Hematopoietic multipotent progenitor cell (in vitro differentiated cells): Measurements from ENCODE around the gene DOCK3. TPM values are rescaled to one million over a fixed set of nuclear protein-coding genes. Genes with fewer than 3 reads are reported as not detected.
"Not testable (repeated sequence)": the region's sequence is repeated elsewhere in the genome, so short reads cannot be mapped to it uniquely, and the experiment has no call there.

Source experiments
- DNase-seq, 3 donors: peaks; one replicate each; pipeline ENCODE4 v3.0.0-alpha.2; 2011 to 2015; ENCODE audit warnings: low read depth in 2 of 3, low spot score in 2 of 3
- total RNA-seq: library from RNA; depleted of rRNA; stranded (reverse); fragments of >200 nt; gene quantifications from one replicate; pipeline ENCODE4 v1.2.3, GENCODE V29; 2012

DOCK3 gene
- total RNA-seq, 1 donor = 1.3 TPM

DNA sequence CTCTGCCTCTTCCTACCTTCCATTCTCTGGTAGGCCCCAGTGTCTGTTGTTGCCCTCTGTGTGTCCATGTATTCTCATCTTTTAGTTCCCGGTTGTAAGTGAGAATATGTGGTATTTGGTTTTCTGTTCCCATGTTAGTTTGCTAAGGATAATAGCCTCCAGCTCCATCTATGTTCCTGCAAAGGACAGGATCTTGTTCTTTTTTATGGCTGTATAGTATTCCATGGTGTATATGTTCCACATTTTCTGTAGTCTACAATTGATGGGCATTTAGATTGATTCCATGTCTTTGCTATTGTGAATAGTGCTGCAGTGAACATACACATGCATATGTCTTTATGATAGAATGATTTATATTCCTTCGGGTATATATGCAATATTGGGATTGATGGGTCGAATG, 107.0 kb downstream of the DOCK3 start:
- DNase-seq = not testable (repeated sequence)

DNA sequence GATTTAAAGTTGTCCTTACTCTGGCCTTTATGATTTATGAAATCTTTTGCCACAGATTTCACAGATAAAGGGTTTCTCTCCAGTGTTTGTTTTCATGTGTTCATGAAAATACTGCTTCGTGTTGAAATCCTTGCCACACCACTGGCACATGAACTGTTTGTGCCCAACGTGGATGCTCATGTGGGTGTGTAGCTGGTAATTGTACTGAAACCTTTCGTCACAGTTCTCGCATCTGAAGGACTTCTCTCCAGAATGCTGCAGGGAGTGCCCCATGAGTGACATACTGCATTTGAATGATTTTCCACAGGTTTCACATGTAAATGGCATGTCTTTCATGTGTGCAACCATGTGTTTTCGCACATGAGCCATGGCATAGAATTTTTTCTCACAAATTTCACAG, 111.9 kb downstream of the DOCK3 start:
- DNase-seq = no peak

DNA sequence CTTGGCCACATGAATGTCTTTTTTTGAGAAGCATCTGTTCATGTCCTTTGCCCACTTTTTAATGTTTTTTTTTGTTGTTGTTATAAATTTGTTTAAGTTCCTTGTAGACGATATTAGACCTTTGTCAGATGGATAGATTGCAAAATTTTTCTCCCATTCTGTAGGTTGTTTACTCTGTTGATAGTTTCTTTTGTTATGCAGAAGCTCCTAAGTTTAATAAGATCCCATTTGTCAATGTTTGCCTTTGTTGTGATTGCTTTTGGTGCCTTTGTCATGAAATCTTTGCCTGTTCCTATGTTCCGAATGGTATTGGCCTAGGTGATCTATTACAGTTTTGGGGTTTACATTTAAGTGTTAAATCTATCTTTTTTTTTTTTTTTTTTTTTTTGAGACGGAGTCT, 116.2 kb downstream of the DOCK3 start:
- DNase-seq = not testable (repeated sequence)

DNA sequence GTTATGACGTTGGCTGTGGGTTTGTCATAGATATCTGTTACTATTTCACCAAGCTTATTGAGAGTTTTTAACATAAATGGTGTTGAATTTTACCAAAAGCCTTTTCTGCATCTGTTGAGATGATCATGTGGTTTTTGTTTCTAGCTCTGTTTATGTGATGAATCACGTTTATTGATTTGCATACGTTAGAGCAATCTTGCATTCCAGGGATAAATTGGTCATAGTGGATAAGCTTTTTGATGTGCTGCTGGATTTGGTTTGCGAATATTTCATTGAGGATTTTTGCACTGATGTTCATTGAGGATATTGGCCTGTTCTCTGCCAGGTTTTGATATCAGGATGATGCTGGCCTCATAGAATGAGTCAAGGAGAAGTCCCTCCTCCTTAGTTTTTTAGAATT, 117.8 kb downstream of the DOCK3 start:
- DNase-seq = no peak

DNA sequence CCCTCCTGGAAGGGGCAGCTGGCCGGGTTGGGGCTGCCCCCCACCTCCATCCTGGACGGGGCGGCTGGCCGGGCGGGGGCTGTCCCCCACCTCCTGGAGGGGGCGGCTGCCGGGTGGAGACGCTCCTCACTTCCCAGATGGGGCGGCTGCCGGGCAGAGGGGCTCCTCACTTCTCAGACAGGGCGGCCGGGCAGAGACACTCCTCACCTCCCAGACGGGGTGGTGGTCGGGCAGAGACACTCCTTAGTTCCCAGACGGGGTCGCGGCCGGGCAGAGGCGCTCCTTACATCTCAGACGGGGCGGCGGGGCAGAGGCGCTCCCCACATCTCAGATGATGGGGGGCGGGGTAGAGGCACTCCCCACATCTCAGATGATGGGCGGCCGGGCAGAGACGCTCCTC, 129.1 kb downstream of the DOCK3 start:
- DNase-seq = not testable (repeated sequence)

DNA sequence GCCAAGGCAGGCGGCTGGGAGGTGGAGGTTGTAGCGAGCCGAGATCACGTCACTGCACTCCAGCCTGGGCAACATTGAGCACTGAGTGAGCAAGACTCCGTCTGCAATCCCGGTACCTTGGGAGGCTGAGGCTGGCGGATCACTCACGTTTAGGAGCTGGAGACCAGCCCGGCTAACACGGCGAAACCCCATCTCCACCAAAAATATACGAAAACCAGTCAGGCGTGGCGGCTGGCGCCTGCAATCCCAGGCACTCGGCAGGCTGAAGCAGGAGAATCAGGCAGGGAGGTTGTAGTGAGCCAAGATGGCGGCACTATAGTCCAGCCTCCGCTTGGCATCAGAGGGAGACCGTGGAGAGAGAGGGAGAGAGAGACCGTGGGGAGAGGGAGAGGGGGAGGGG, 129.6 kb downstream of the DOCK3 start:
- not testable (repeated sequence) for DNase-seq

DNA sequence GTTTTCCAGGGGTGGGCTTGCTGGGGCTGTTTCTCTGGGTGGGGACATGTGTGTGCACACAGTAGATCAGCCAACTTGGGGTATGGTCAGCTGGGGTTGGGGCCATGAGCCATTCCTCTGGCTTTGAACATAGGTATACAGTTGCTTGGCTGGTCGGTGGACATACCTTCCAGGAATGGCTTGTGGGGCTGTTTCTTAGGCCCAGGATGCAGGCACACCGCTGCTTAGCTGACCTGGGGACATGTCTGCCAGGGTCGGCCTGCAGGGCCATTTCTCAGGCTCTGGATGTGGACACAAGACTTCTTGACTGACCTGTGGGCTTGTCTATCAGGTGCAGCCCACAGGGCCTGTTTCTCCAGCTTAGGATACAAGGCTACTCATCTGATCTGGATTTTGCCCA, 130.6 kb downstream of the DOCK3 start:
- no peak for DNase-seq

DNA sequence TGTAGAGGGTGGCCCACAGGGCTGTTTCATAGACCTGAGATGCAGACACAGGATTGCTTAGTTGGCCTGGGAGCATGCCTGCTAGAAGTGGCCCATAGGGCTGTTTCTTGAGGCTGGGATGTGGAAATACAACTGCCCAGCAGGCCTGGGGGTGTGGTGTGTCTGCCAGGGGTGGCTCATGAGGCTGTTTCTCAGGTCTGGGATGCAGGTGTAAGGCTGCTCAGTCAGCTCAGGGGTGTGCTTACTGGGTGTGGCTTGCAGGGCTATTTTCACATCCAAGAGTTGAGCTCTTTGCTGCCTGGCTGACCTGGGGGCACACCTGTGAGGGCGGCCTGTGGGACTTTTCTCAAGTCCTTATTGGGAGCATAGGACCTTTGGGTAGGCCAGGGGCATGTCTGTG, 131.3 kb downstream of the DOCK3 start:
- DNase-seq = no peak

DNA sequence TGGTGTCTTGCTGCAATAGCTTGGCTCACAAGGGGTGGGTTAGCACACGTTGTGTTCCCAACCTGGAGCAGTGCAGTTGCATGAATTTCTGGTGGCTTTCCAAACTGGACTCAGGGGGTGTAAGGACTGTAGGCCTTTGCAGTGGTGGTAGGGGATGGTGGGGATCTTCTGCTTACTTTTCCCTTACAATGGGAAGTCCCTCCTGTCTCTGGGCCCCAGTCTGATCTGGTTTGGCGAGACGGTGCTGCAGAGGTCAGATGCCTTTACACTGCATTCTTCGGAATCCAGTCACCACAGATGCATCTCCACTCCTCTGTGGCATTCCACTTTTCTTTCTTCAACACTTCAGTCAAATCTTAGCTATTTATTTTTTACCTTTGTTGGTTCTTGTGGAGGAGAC, 132.1 kb downstream of the DOCK3 start:
- no peak for DNase-seq

DNA sequence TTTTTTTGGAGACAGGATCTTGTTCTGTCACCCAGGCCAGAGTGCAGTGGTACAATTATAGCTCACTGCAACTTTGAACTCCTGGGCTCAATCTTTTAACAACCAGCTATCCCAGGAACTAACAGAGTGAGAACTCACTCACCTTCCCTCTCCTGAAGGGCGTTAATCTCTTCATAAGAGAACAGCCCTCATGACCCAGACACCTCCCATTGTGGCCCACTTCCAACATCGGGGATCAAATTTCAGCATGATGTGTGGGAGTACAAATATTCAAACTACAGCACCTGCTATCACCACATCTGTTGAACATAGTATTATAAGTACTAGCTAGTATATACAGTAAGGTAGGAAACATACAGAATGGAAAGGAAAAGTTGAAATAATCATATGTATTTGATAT, 132.5 kb downstream of the DOCK3 start:
- no peak for DNase-seq

DNA sequence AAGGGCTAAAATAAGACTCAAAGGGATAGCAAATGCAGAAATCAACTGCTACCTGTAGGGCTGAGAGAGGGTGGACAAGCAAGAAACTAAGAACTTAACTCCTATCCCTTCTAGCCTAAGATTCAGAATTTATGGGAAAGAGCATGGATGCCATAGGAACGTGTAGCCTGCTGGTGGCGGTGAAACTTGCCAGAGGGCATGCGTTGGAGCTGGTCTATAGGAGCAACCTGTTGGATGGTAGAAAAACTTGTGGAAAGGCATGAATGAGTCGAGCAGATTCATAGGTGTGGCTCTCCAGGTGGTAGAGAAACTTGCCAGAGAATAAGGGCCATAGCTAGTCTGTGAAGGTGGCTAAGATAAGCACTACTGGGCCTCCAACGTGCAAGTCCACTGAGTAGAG, 137.2 kb downstream of the DOCK3 start:
- no peak for DNase-seq

DNA sequence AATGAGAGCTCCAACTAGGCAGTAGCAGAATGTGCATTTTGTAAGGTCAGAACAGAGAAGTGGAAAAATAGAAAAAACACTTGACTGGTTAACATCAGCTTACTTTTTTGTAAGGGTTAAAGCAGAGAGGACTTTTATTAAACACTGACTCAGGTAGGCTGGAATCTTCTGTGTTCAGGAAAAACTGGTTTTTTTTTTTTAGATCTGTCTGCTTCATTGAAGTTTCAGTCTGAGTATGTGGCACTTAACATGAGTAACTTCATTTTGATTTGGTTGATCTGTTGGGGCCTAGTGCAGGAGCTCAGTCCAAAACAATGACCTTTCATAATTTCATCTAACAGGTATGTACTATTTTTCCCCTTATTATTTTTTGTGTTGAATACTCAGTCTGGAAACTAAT, 141.1 kb downstream of the DOCK3 start:
- no peak for DNase-seq

DNA sequence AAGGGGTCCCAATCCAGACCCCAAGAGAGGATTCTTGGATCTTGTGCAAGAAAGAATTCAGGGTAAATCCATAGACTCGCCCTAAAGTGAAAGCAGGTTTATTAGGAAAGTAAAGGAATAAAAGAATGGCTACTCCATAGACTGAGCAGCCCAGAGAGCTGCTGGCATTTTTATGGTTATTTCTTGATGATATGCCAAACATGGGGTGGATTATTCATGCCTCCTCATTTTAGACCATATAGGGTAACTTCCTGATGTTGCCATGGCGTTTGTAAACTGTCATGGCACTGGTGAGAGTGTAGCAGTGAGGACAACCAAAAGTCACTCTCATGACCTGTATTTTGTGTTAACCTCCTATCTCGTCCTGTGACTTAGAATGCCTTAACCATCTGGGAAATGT, 142.2 kb downstream of the DOCK3 start:
- DNase-seq = no peak

DNA sequence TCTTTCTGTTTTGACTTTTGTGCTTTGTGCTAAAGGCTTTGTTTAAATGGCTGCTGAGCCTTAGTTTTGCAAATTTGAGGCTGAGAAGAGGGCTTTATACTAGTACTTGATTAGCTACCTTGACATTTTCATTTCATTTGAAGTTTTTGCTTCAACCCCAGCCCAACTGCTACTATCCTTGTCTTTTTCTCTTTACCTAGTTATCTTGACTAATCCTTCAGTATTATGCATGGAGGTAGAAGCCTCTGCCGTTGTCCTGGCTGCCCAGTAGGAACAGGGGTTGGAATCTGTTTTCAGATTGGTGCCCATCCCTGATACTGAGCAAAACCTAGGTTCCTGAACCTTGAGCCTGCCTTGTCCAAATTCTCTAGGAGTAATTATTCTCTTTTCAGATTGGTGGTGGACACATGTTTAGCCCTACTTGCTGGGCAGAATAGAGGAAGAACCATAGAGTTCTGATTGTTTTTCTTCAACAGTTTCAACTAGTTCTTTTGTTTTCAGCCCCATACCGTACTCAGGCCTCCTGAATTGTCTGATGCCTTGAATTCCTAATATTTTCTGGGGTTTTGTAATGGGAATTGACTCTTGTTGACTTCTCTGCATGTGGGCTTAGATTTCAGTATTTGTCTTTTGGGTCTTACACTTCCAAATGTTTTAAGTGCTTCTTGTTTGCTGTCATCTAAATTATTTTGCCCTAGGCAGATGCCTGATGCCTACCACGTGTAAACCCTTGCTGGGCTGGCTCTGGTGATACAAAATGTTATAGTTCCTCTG, 143.2 kb downstream of the DOCK3 start:
- DNase-seq = no peak

DNA sequence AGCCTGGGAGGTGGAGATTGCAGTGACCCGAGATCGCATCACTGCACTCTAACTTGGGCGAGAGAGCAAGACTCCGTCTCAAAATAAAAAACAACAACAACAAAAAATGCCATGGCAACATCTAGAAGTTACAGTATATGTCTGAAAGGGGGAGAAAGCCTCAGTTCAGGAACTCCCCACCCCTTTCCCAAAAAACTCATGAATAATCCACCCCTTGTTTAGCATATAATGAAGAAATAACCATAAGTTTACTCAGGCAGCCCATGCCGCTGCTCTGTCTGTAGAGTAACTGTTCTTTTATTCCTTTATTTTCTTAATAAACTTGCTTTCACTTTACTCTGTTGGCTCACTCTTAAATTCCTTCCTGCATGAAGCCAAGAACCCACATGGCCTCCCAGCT, 145.2 kb downstream of the DOCK3 start:
- no peak for DNase-seq

DNA sequence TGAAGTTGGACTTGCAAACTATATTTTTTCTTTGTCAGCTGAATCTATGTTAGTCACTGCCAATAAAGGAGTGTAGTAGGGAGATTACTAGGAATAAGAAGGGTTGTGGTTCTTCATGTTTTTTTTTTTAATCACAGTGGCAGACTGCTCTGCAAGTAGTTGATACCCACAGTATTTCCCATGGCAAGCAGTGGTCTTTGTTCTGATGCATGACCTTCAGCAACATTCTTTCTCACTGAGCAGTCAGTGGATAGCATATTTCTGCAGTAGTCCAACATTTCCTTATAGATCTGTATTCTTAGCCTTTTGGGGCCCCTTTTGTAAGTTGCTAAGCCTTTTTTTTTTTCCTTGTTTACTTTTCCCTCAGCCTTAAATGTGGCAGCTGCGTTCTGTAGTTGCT, 151.1 kb downstream of the DOCK3 start:
- DNase-seq = no peak

DNA sequence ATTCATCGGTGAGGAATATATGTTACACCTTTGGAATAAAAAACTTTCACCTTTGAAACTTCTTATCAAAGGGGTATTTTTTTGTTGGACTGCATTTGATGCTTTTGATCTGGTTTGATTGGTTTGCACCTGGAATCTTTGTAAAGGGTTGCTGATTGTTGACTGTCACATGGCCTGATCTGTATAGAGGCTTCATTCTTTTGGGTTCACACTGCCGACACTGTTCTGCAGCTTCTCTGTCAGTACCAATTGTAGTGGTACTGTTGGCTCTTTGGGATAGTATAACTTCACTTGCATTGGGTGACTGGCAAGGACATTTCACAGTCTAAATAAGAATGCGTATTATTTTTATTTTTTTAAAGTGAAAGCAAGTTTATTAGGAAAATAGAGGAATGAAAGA, 155.7 kb downstream of the DOCK3 start:
- DNase-seq = no peak

DNA sequence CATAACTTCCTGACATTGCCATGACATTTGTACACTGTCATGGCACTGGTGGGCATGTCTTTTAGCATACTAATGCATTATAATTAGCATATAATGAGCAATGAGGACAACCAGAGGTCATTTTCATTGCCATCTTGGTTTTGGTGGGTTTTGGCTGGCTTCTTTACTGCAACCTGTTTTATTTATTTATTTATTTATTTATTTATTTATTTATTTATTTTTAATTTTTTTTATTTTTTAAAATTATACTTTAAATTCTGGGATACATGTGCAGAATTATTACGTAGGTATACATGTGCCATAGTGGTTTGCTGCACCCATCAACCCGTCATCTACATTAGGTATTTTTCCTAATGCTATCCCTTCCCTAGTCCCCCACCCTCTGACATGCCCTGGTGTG, 156.3 kb downstream of the DOCK3 start:
- DNase-seq = not testable (repeated sequence)

DNA sequence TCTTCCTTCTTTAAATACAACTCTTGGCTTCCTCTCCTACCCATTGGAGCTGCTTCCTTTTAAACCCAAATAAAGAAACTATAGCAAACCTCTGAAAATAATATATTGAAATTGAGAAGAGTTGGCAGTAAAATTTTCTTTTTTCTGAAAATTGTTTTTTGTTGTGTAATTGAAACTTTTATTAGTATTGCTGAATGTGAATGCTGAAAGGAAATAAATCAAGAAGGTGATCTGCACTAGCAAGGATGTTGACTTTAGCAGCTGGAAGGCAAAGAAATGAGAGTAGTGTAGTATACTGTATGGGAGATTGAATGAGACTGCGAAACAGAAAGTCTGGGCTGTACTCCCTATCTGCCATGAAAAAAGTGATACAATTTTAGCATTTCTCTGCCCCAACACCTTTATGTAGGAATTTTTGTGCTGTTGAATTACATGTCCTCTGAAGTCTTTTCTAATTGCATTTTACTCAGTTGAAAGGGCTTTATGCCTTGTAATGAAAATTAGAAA, 166.3 kb downstream of the DOCK3 start:
- DNase-seq = no peak

DNA sequence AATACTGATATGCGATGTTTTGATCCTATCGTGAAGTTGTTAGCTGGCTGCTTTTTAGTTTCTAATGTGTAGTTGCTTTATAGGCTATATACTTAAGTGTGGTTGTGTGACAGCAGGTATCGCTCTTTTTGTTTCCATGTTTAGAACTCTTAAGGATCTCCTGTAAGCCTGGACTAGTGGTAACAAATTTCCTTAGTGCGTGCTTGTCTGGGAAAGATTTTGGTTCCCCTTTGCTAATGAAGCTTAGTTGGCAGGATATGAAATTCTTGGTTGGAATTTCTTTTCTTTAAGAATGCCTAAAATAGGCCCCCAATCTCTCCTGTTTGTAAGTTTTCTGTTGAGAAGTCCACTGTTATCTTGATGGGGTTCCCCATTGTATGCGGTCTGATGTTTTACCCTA, 173.6 kb downstream of the DOCK3 start:
- DNase-seq = peak in 1 of 3 donors; percentile 14

DNA sequence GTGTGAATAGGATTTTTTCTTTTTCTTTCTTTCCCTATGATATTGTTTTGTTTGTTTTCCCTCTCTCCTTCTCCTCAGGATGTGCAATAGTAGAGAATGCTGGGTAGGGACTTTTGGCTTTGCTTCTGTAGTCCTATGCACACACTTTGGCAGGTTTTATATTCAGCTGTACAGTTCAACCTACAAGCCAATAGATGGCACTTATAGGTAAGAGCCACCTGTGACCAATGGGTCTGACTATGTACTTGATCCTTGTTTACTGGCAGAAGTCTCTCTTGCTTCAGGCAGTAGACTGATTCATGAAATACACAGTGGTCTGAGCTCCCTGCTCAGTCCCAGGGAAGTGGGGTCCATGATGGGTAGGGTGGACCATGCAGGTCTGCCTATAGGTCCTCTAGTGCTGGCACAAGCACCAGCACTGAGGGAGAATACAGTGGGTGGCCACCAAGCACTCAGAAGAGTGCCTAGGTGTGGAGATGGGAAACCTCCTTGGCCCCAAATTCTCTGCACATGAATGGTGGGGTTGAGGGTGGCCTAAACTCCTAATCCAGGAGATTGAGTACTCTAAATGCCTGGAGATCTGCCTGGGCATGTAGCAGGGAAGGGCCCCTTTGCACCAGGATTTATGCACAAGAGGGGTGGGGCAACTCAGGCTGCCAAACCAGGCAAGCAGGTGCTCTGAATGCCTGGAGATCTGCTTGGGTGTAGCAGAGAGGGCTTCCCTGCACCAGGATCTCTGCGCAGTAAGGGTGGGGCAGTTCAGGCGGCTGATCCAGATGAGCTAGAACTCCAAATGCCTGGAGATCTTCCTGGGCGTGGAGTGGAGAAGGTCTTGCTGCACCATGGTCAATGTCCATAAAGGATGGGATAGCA, 176.1 kb downstream of the DOCK3 start:
- DNase-seq = no peak

DNA sequence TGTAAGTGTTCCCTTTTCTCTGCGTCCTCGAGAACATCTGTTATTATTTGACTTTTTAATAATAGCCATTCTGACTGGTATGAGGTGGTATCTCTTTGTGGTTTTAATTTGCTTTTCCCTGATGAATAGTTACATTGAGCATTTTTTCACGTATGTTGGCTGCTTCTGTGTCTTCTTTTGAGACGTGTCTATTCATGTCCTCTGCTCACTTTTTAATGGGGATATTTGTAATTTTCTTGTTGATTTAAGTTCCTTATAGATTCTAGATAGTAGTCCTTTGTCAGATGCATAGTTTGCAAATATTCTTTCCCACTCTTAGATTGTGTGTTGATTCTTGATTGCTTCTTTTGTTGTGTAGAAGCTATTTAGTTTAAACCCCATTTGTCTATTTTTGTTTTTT, 179.2 kb downstream of the DOCK3 start:
- DNase-seq = no peak
